Lower lobe of right lung (tissue), 2 donors: ENCODE data around the gene AEBP2. TPM values are rescaled to one million over a fixed set of nuclear protein-coding genes. Genes with fewer than 3 reads are reported as not detected.
A peak's percentile ranks its signal among the peaks of the same experiment; 100 is the strongest.
"Not testable (repeated sequence)": the region's sequence is repeated elsewhere in the genome, so short reads cannot be mapped to it uniquely, and the experiment has no call there.

ENCODE experiments used
- ATAC-seq, 2 donors: fragments of 200-7000 bp; cut with Tn5 transposase; one replicate each; pipeline ENCODE4 v1.9.1; 2020 to 2022; ENCODE audit warnings: mild to moderate bottlenecking in 2 of 2, moderate library complexity in 2 of 2
- DNase-seq: peaks from one replicate; pipeline ENCODE4 v3.0.0-alpha.2; 2020
- H3K27ac ChIP-seq: fragments of 200-600 bp; one replicate; pipeline ENCODE4 v1.8.0; 2022
- H3K27me3 ChIP-seq: fragments of 200-600 bp; one replicate; pipeline ENCODE4 v1.8.0; 2022; ENCODE audit warnings: low read depth
- H3K36me3 ChIP-seq: fragments of 200-600 bp; one replicate; pipeline ENCODE4 v1.8.0; 2022; ENCODE audit warnings: mild to moderate bottlenecking
- H3K4me1 ChIP-seq: fragments of 200-600 bp; one replicate; pipeline ENCODE4 v1.8.0; 2022
- H3K4me3 ChIP-seq: fragments of 200-600 bp; one replicate; pipeline ENCODE4 v1.8.0; 2022; ENCODE audit warnings: mild to moderate bottlenecking
- H3K9me3 ChIP-seq: fragments of 200-600 bp; one replicate; pipeline ENCODE4 v1.8.0; 2022
- intact Hi-C: fragments of 100-400 bp; cut with DNase I; formaldehyde crosslinking; loops from one replicate; pipeline ENCODE4 v1.11.0; 2022
- total RNA-seq: library from RNA; stranded (reverse); fragmentation: NEBNext Ultra II Directional; extraction: Animal tissue kit (Norgen Biotek cat#: 25700); gene quantifications from one replicate; pipeline ENCODE4 v1.2.1, GENCODE V29; 2021
- TF ChIP-seq, protein P1 (sequence below): fragments of 200-600 bp; IDR thresholded peaks from one replicate; pipeline ENCODE4 v1.8.0; 2022; ENCODE audit warnings: antibody characterized with exemption, mild to moderate bottlenecking
- donor health status: DM: no; HTN: yes; CAD: no; lungs with severe emphysema.

AEBP2 gene
- total RNA-seq, 1 donor from 2014 or later, result 36.7 TPM

GRCh38 chr12:19398376-19399363 lies 40.6 kb upstream of the AEBP2 start:
- H3K9me3 ChIP-seq, result no peaks in the 10 kb centered on the region
- H3K36me3 ChIP-seq, result no peaks in the 10 kb centered on the region
- H3K4me1 ChIP-seq, result no peaks in the 10 kb centered on the region
- TF ChIP-seq, protein P1, sequence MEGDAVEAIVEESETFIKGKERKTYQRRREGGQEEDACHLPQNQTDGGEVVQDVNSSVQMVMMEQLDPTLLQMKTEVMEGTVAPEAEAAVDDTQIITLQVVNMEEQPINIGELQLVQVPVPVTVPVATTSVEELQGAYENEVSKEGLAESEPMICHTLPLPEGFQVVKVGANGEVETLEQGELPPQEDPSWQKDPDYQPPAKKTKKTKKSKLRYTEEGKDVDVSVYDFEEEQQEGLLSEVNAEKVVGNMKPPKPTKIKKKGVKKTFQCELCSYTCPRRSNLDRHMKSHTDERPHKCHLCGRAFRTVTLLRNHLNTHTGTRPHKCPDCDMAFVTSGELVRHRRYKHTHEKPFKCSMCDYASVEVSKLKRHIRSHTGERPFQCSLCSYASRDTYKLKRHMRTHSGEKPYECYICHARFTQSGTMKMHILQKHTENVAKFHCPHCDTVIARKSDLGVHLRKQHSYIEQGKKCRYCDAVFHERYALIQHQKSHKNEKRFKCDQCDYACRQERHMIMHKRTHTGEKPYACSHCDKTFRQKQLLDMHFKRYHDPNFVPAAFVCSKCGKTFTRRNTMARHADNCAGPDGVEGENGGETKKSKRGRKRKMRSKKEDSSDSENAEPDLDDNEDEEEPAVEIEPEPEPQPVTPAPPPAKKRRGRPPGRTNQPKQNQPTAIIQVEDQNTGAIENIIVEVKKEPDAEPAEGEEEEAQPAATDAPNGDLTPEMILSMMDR, result no peak
- H3K4me3 ChIP-seq, result no peak overlapping the region
- no peaks in the 10 kb centered on the region for H3K27me3 ChIP-seq
- DNase-seq (no peak), ATAC-seq (no peak)
- H3K27ac ChIP-seq, result no peak overlapping the region
- intact Hi-C loops, result no loop called here

GRCh38 chr12:19400649-19401285 lies 38.5 kb upstream of the AEBP2 start:
- H3K27me3 ChIP-seq, H3K36me3 ChIP-seq, H3K4me3 ChIP-seq, H3K27ac ChIP-seq, ATAC-seq, H3K9me3 ChIP-seq, H3K4me1 ChIP-seq, DNase-seq, intact Hi-C loops: not testable (repeated sequence)

DNA sequence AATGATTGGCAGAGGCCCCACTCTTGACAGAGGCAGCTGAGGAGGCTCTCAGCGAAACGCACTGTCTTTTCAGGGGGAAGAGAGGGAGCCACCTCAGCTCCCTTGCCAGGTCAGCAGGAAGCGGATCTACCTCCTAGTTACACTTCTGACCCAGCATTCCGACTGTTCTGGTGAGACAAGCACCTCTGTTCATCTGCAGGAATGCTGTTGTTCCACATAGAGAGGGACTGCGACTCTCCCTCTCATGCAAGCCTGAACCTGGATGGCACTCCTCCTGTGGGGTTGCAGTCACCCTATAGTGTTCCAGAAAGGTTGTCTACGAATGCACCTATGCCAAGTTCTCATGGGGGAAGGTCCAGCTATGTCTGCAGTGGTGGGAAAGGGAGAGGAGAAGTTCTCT lies 37.1 kb upstream of the AEBP2 start:
- no peaks in the 10 kb centered on the region for H3K27me3 ChIP-seq
- H3K27ac ChIP-seq, result no peak overlapping the region
- no peaks in the 10 kb centered on the region for H3K36me3 ChIP-seq
- ATAC-seq (peak in 1 of 2 donors; percentile 11), DNase-seq (no peak)
- intact Hi-C loops, result no loop called here
- H3K9me3 ChIP-seq, result no peaks in the 10 kb centered on the region
- TF ChIP-seq, protein P1, result no peak
- no peak overlapping the region for H3K4me3 ChIP-seq
- H3K4me1 ChIP-seq, result no peaks in the 10 kb centered on the region

DNA sequence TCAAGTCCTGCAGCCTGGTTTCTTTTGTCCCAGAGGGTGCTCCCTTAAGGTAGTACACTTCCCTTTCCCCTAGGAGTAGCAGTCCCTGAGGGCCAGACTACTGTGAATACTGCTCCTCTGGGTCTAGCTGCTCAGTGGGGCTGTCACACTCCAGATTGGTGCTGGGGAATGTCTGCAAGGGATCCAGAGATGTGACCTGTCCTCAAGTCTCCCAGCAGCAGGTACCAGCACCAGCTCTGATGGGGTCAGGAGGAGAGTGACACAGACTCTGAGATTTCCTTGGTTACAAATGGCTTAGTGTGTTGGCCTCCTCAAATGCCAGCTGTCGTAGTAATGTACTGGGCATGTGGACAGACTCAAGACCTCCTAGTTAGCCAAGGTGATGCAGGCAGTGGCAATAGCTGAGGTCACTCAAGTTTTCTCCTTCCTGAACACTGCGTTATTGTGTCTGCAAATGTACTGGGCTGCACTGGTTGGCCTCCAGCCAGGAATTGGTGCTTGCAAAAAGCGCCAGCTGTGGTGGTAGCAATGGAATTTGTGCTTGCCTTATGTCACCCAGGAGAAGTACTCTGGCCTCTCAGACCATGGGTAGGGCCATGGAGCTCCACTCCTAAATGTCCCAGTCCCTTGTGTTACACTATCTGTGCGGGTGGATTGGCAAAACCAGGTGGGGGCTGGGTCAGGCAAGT lies 36.4 kb upstream of the AEBP2 start:
- H3K27ac ChIP-seq, result no peak overlapping the region
- no peaks in the 10 kb centered on the region for H3K27me3 ChIP-seq
- no peak overlapping the region for H3K4me3 ChIP-seq
- peak; percentile 69 to 82 for ATAC-seq
- TF ChIP-seq, protein P1, result no peak
- H3K4me1 ChIP-seq, result no peaks in the 10 kb centered on the region
- DNase-seq, result peak; percentile 57
- intact Hi-C loops, result no loop called here
- no peaks in the 10 kb centered on the region for H3K36me3 ChIP-seq
- no peaks in the 10 kb centered on the region for H3K9me3 ChIP-seq

DNA sequence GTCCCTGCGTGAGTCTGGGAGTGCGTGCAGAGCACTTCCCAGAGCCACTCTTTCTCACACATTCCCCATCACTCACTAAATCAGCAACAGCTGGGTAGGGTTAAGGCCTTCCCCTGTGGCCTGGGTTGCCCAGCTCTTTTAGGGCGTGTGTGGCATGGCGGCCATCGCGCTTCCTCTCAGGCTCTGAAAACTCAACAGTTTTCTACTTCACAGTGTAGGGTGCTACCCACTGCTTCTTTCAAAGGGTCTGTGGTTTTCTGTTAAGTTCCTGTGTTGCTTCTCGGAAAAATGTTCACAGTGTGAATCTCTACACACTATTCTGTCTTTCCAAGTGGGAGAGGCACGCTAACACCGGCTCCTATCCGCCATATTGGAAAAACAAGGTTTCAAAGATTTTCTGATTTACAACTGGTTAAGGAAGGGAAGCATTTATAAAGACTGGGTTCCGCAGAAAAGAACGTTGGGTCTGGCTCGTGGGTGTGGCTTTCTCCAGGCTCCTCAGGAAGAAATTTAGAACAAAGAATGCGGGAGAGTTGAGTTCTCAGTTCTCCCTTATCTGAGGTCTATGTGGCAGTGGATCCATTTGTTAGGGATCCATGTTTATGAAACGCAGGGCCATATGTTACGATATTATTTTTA lies 34.9 kb upstream of the AEBP2 start:
- Histone ChIP-seq H3K36me3 (no peaks in the 10 kb centered on the region), H3K4me1 (no peaks in the 10 kb centered on the region), H3K4me3 (no peak overlapping the region), H3K27me3 (no peaks in the 10 kb centered on the region), H3K9me3 (no peaks in the 10 kb centered on the region), H3K27ac (no peak overlapping the region)
- intact Hi-C loops, result no loop called here
- TF ChIP-seq, protein P1, result no peak
- no peak for DNase-seq
- ATAC-seq, result no peak
